PC-3 (cell line): ENCODE measurements around the gene LRPAP1.

Source experiments
- EZH2 ChIP-seq: fragments of 300-600 bp; sonication (generic); IDR thresholded peaks from one replicate; pipeline ENCODE4 v1.6.1; 2017; ENCODE audit warnings: antibody characterized with exemption, mild to moderate bottlenecking, low read length; ENCODE audit not compliant: unreplicated experiment
- EZH2phosphoT487 ChIP-seq: fragments of 300-600 bp; sonication (generic); IDR thresholded peaks from 2 replicates; pipeline ENCODE4 v1.6.1; 2018; ENCODE audit warnings: mild to moderate bottlenecking, antibody characterized with exemption, low read length, borderline replicate concordance
- TF ChIP-seq, protein P1 (sequence below): fragments of 300-600 bp; sonication (generic); conservative IDR thresholded peaks from 2 replicates; pipeline ENCODE4 v1.5.1; 2017; ENCODE audit warnings: antibody characterized with exemption, low read depth, mild to moderate bottlenecking, low read length

DNA sequence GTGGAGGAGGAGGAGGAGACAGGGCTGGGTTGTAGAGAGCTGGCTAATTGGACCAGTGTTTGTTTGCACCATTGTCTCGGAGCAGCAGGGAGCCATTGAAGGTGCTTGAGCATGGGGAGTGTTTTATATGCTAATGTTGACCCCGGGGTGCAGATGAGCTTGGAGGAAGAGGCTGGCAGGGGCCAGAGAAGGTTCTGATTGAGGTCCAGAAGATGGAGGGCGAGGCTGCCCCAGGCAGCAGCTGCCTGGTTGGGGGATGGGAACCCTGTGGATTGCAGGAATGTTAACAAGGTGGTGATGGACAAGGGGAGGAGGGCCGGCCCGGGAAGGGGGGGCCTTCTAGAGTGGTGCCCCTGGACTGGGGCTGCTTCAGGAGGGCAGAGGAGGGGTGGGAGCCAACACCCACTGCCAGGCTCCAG is 51.1 kb downstream of the LRPAP1 start:
- TF ChIP-seq, protein P1, sequence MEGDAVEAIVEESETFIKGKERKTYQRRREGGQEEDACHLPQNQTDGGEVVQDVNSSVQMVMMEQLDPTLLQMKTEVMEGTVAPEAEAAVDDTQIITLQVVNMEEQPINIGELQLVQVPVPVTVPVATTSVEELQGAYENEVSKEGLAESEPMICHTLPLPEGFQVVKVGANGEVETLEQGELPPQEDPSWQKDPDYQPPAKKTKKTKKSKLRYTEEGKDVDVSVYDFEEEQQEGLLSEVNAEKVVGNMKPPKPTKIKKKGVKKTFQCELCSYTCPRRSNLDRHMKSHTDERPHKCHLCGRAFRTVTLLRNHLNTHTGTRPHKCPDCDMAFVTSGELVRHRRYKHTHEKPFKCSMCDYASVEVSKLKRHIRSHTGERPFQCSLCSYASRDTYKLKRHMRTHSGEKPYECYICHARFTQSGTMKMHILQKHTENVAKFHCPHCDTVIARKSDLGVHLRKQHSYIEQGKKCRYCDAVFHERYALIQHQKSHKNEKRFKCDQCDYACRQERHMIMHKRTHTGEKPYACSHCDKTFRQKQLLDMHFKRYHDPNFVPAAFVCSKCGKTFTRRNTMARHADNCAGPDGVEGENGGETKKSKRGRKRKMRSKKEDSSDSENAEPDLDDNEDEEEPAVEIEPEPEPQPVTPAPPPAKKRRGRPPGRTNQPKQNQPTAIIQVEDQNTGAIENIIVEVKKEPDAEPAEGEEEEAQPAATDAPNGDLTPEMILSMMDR: no peak
- TF ChIP-seq EZH2 (no peak), EZH2phosphoT487 (no peak)
